Measurements from ENCODE around the gene TMPRSS11E.

The TMPRSS11E gene, protein sequence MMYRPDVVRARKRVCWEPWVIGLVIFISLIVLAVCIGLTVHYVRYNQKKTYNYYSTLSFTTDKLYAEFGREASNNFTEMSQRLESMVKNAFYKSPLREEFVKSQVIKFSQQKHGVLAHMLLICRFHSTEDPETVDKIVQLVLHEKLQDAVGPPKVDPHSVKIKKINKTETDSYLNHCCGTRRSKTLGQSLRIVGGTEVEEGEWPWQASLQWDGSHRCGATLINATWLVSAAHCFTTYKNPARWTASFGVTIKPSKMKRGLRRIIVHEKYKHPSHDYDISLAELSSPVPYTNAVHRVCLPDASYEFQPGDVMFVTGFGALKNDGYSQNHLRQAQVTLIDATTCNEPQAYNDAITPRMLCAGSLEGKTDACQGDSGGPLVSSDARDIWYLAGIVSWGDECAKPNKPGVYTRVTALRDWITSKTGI

DNA sequence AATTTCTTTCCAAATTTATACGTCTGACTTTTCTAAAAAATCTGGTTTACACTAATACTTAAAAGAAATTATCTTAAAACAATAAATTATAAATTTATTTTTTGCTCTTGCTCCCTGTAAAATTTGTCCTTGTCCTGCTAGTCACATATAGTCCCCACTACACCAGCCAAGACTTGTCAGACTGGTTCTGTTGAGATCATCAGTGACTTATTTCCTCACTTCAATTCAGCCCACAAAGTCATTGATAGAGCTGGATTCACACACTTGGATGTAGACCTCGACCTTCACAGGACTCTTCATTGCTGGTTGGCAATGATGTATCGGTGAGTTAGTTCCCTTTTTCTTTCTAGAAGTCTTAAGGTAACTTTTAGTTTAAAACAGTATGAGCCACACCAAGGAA is at the start of gene TMPRSS11E:
TSS of gene TMPRSS11E (plus strand) at position 263 of the 400 bp plus-strand sequence. CDS start at position 313, 50 bp downstream.
- H3K9ac ChIP-seq (ENCODE audit: low read depth, low read length, poor library complexity, severe bottlenecking) = no peak within 1 kb of the TSS
- no peaks in the 10 kb centered on the region for H3K27me3 ChIP-seq (ENCODE audit: insufficient read depth, low read length, poor library complexity, severe bottlenecking)
- TF ChIP-seq, protein P1, sequence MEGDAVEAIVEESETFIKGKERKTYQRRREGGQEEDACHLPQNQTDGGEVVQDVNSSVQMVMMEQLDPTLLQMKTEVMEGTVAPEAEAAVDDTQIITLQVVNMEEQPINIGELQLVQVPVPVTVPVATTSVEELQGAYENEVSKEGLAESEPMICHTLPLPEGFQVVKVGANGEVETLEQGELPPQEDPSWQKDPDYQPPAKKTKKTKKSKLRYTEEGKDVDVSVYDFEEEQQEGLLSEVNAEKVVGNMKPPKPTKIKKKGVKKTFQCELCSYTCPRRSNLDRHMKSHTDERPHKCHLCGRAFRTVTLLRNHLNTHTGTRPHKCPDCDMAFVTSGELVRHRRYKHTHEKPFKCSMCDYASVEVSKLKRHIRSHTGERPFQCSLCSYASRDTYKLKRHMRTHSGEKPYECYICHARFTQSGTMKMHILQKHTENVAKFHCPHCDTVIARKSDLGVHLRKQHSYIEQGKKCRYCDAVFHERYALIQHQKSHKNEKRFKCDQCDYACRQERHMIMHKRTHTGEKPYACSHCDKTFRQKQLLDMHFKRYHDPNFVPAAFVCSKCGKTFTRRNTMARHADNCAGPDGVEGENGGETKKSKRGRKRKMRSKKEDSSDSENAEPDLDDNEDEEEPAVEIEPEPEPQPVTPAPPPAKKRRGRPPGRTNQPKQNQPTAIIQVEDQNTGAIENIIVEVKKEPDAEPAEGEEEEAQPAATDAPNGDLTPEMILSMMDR (conservative IDR thresholded peaks at IDR 0.05; ENCODE audit: low read length) = no peak
- TF ChIP-seq EZH2phosphoT487 (IDR thresholded peaks at IDR 0.05; ENCODE audit: borderline replicate concordance) = no peak
- H4K20me1 ChIP-seq (ENCODE audit: insufficient read depth, low read length, poor library complexity, severe bottlenecking) = no peaks in the 10 kb centered on the region
- H3K9me2 ChIP-seq (replicated peaks; ENCODE audit: low read depth, low read length) = no peaks in the 10 kb centered on the region
- H2AFZ ChIP-seq (ENCODE audit: low read length) = no peak within 1 kb of the TSS
- H3K9me3 ChIP-seq (ENCODE audit: insufficient read depth, low read depth, low read length) = no peaks in the 10 kb centered on the region
- H3F3A ChIP-seq (ENCODE audit: low read depth) = no peaks in the 10 kb centered on the region
- H3K4me1 ChIP-seq (ENCODE audit: insufficient read depth, low read length, poor library complexity, severe bottlenecking) = peaks cover 14% of the 10 kb centered on the region
- H3K79me2 ChIP-seq (ENCODE audit: insufficient read depth, low read length) = no peaks in the 10 kb centered on the region
- no peak within 1 kb of the TSS for H3K4me3 ChIP-seq (ENCODE audit: low read length, poor library complexity, severe bottlenecking)
- no peak within 1 kb of the TSS for H3K4me2 ChIP-seq (ENCODE audit: low read depth, low read length, poor library complexity, severe bottlenecking)
- H3K36me3 ChIP-seq (ENCODE audit: insufficient read depth, low read length) = no peaks in the 10 kb centered on the region

DNA sequence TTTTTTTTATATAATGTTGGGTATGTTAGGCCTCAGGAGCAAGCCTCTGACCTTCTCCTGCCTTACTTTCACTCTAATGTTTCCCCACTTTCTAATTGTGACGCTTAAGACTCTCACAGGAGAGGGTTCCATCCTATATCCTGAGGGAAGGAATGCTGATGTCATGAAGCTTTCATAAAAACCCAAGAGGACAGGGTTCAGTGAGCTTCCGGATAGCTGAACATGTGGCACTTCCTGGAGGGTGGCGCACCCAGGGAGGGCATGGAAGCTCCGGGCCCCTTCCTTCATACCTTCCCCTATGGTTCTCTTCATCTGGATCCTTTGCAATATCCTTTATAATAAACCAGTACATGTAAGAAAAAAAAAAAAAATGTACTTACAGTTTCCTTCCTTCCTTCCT is 48.0 kb upstream of the TMPRSS11E start:
- Histone ChIP-seq H3K9ac (ENCODE audit: low read depth, low read length, poor library complexity, severe bottlenecking) (no peak overlapping the region), H3K36me3 (ENCODE audit: insufficient read depth, low read length) (no peaks in the 10 kb centered on the region), H4K20me1 (ENCODE audit: insufficient read depth, low read length, poor library complexity, severe bottlenecking) (no peaks in the 10 kb centered on the region), H3K27me3 (ENCODE audit: insufficient read depth, low read length, poor library complexity, severe bottlenecking) (no peaks in the 10 kb centered on the region), H3K4me1 (ENCODE audit: insufficient read depth, low read length, poor library complexity, severe bottlenecking) (no peaks in the 10 kb centered on the region), H3K9me2 (replicated peaks; ENCODE audit: low read depth, low read length) (no peaks in the 10 kb centered on the region), H3F3A (ENCODE audit: low read depth) (no peaks in the 10 kb centered on the region), H3K9me3 (ENCODE audit: insufficient read depth, low read depth, low read length) (no peaks in the 10 kb centered on the region), H2AFZ (ENCODE audit: low read length) (no peak overlapping the region), H3K4me3 (ENCODE audit: low read length, poor library complexity, severe bottlenecking) (no peak overlapping the region), H3K79me2 (ENCODE audit: insufficient read depth, low read length) (no peaks in the 10 kb centered on the region), H3K4me2 (ENCODE audit: low read depth, low read length, poor library complexity, severe bottlenecking) (no peak overlapping the region)
- TF ChIP-seq, protein P1 (conservative IDR thresholded peaks at IDR 0.05; ENCODE audit: low read length) = no peak
- no peak for TF ChIP-seq EZH2phosphoT487 (IDR thresholded peaks at IDR 0.05; ENCODE audit: borderline replicate concordance)

DNA sequence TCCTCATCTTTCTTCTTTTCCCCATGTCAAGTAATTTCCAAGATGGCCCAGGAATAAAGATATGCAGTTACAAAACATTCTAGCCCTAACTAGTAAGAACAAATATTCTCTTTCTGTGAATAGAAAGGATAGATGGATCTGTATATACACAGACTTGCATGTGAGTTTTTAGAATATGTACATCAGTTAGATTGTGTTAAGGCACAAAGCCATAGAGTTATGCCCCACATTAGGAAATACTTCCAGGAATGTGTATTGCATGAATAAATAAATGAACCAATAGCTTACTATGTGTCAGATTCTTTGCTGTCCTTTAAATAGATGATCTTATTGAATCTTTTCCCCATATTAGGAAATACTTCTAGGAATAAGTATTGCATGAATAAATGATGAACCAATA is 46.0 kb upstream of the TMPRSS11E start:
- no peak overlapping the region for H3K4me3 ChIP-seq (ENCODE audit: low read length, poor library complexity, severe bottlenecking)
- H4K20me1 ChIP-seq (ENCODE audit: insufficient read depth, low read length, poor library complexity, severe bottlenecking) = no peaks in the 10 kb centered on the region
- H3K9me3 ChIP-seq (ENCODE audit: insufficient read depth, low read depth, low read length) = no peaks in the 10 kb centered on the region
- no peak overlapping the region for H2AFZ ChIP-seq (ENCODE audit: low read length)
- H3K4me2 ChIP-seq (ENCODE audit: low read depth, low read length, poor library complexity, severe bottlenecking) = no peak overlapping the region
- H3F3A ChIP-seq (ENCODE audit: low read depth) = no peaks in the 10 kb centered on the region
- no peaks in the 10 kb centered on the region for H3K79me2 ChIP-seq (ENCODE audit: insufficient read depth, low read length)
- no peaks in the 10 kb centered on the region for H3K9me2 ChIP-seq (replicated peaks; ENCODE audit: low read depth, low read length)
- no peaks in the 10 kb centered on the region for H3K4me1 ChIP-seq (ENCODE audit: insufficient read depth, low read length, poor library complexity, severe bottlenecking)
- no peak for TF ChIP-seq EZH2phosphoT487 (IDR thresholded peaks at IDR 0.05; ENCODE audit: borderline replicate concordance)
- TF ChIP-seq, protein P1 (conservative IDR thresholded peaks at IDR 0.05; ENCODE audit: low read length) = no peak
- no peak overlapping the region for H3K9ac ChIP-seq (ENCODE audit: low read depth, low read length, poor library complexity, severe bottlenecking)
- H3K27me3 ChIP-seq (ENCODE audit: insufficient read depth, low read length, poor library complexity, severe bottlenecking) = no peaks in the 10 kb centered on the region
- no peaks in the 10 kb centered on the region for H3K36me3 ChIP-seq (ENCODE audit: insufficient read depth, low read length)
